NB4 (cell line): ENCODE measurements around the gene EHD1.

ENCODE experiments used
- DNase-seq: peaks from one replicate; pipeline ENCODE4 v3.0.0; 2010; ENCODE audit warnings: low read depth
- H3K4me3 ChIP-seq: one replicate; pipeline ENCODE4 v1.5.1; 2011; ENCODE audit warnings: mild to moderate bottlenecking, low read depth, low read length, moderate library complexity
- MYC ChIP-seq: IDR thresholded peaks from 2 replicates; pipeline ENCODE4 v1.6.1; 2011; ENCODE audit warnings: low read depth, low read length
- POLR2A ChIP-seq: IDR thresholded peaks from 2 replicates; pipeline ENCODE4 v1.6.1; 2011; ENCODE audit warnings: mild to moderate bottlenecking; ENCODE audit not compliant: insufficient read length; ENCODE audit errors: extremely low read depth
- TF ChIP-seq, protein P1 (sequence below): IDR thresholded peaks from 2 replicates; pipeline ENCODE4 v1.6.1; 2011; ENCODE audit warnings: low read depth, low read length
- TF ChIP-seq, protein P2 (sequence below): IDR thresholded peaks from one replicate; pipeline ENCODE4 v1.5.1; 2012; ENCODE audit warnings: low read depth, low read length

The EHD1 gene

DNA sequence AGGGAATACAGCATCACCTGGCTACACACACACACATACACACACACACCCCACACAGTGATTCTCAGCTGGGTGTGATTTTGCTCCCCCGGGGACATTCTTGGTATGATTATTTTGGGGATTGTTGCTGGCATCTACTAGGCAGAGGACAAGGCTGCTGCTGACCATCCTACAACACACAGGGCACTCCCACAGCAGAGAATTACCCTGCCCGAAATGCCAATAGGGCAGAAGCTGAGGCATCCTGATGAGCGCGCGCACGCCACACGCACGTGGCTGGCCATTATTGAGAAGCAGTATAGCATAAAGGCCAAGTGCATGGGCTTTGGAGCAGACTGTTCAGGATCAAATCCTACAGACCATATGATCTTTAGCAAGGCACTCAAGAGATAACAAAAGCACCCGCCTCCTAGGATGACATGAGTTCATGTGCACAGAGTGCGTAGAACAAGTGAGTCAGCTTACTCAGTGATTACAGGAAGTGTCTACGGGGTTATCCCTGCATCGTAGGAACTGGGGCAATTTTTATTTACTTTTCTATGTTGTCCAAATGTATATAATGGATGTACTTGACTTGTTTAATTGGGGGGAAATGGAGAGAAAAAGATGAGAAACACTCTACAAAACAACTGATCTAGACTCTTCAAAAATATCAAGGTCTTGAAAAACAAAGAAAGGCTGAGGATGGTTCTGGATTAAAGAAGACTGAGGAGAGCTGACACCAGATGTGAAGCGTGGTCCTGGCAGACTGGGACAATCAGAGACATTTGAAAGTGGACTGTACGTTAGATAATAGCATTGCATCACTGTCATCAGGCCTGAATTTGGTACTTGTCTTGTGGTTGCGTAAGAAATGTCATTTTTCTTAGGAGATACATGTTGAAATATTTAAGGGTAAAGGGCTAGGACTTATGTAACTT is 7.2 kb upstream of the EHD1 start:
- H3K4me3 ChIP-seq, result no peak overlapping the region
- peak; percentile 88 for DNase-seq
- TF ChIP-seq, protein P1, sequence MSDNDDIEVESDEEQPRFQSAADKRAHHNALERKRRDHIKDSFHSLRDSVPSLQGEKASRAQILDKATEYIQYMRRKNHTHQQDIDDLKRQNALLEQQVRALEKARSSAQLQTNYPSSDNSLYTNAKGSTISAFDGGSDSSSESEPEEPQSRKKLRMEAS, result peak; percentile 51; the same call in 1 of the 2 replicates
- no peak for TF ChIP-seq POLR2A
- TF ChIP-seq, protein P2, sequence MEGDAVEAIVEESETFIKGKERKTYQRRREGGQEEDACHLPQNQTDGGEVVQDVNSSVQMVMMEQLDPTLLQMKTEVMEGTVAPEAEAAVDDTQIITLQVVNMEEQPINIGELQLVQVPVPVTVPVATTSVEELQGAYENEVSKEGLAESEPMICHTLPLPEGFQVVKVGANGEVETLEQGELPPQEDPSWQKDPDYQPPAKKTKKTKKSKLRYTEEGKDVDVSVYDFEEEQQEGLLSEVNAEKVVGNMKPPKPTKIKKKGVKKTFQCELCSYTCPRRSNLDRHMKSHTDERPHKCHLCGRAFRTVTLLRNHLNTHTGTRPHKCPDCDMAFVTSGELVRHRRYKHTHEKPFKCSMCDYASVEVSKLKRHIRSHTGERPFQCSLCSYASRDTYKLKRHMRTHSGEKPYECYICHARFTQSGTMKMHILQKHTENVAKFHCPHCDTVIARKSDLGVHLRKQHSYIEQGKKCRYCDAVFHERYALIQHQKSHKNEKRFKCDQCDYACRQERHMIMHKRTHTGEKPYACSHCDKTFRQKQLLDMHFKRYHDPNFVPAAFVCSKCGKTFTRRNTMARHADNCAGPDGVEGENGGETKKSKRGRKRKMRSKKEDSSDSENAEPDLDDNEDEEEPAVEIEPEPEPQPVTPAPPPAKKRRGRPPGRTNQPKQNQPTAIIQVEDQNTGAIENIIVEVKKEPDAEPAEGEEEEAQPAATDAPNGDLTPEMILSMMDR, result no peak
- TF ChIP-seq MYC, result peak; percentile 73; the same call in 1 of the 2 replicates

DNA sequence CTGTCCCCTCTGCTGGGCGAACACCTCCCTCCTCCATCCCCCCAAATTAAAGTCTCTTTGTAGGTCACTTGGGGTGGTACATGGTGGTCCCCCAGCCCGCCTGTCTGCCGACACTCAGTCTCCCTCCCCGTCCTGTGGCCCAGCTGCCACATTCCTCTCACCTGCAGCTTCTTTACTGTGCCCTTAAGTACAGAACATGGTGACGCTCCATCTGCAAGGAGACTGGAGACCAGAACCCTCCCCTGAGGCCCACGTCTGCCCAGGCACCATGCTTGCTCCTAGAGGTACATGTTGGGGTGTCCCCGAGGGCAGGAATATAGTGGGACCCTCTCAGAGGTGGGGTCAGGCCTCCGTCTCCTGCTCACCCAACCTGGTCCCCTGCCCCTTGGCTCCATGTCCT is 5.6 kb upstream of the EHD1 start:
- no peak overlapping the region for H3K4me3 ChIP-seq
- TF ChIP-seq, protein P2, result no peak
- TF ChIP-seq POLR2A (no peak), MYC (no peak)
- TF ChIP-seq, protein P1, result no peak
- no peak for DNase-seq

DNA sequence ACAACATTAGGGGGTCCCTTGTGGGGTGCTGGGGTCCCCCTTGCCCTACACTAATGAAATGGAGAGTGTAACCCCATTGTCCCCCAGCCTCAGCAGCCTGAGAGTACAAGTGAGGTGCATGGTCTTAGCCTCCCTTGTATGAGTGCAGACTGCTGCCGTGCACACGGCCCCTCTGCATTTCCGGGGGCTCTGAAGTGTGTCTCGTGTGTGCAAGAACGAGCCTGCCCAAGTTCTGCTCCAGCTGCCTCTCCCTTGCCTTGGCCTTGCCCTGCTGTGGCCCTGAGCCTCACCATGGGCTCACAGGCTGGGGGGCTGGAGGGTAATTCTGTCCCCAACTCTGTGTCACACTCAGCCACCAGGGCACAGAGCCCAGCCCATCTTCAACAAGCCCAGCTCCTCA is 5.2 kb upstream of the EHD1 start:
- no peak for DNase-seq
- TF ChIP-seq, protein P1, result no peak
- TF ChIP-seq POLR2A, result no peak
- TF ChIP-seq, protein P2, result no peak
- TF ChIP-seq MYC, result no peak
- H3K4me3 ChIP-seq, result no peak overlapping the region

DNA sequence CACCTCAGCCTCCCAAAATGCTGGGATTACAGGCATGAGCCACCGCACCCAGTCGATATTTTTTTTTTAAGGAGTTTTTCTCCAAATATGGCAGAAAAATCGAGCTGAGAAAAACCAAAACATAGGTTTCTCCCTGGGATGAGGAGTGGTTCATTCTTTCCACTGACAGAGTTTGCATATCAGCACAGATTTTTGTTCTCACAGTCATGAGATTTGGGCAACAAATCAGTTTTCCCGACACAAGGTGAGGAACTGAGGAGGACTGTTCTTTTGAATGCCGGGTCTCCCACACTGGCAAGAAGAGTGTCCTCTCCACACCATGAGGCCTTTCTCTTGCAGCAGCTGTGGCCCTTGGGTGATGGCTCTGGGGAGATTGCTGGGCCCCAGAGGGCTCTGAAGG is 3.8 kb upstream of the EHD1 start:
- DNase-seq, result no peak
- H3K4me3 ChIP-seq, result no peak overlapping the region
- TF ChIP-seq MYC (no peak), POLR2A (no peak)
- TF ChIP-seq, protein P2, result no peak
- TF ChIP-seq, protein P1, result no peak

DNA sequence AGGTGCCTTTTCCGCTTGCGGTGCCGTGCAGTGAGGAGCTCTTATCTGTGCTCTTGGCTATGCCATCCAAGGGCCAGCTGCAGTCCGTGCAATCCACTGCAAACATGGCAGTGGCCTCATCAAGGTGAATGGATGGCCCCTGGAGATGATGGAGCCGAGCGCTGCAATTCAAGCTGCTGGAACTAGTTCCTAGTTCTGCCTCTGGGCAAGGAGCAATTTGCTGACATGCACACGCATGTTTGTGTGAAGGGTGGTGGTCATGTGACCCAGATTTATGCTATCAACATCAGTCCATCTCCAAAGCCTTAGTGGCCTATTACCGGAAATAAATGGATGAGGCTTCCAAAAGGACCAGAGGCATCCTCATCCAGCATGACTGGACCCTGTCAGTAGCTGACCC is 3.1 kb upstream of the EHD1 start:
- no peak for DNase-seq
- no peak overlapping the region for H3K4me3 ChIP-seq
- no peak for TF ChIP-seq MYC
- TF ChIP-seq, protein P1, result no peak
- TF ChIP-seq, protein P2, result no peak
- no peak for TF ChIP-seq POLR2A
